Measurements from ENCODE around the gene CREM. TPM values are rescaled to one million over a fixed set of nuclear protein-coding genes. Genes with fewer than 3 reads are reported as not detected.
A peak's percentile ranks its signal among the peaks of the same experiment; 100 is the strongest.

Gene CREM
- total RNA-seq, 4 donors from 2014 or later: 8.3 to 15.7 (median 10.9) TPM

DNA sequence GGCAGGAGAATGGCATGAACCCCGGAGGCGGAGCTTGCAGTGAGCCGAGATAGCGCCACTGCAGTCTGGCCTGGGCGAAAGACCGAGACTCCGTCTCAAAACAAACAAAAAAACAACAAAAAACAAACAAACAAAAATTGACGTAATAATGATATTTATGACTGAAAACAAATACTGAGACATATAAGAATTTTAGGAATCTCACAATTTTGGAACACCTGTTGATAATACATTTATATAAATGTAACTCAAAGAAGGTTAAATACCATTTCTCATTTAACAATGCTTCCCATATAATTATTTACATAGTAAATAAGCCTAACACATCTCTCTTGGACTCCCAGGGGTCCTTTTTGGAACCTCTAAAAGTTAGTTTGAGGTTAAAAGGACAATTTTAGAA, 107.4 kb downstream of the CREM start:
- no peak for DNase-seq (ENCODE audit: low spot score in 2 of 2)
- intact Hi-C loops (cut with DNase I; ENCODE audit: low total_unique reads): no loop called here
- no peak overlapping the region for H3K4me3 ChIP-seq (ENCODE audit: low read depth, poor library complexity, severe bottlenecking)
- TF ChIP-seq POLR2A (IDR thresholded peaks at IDR 0.05): no peak
- TF ChIP-seq, protein P1, sequence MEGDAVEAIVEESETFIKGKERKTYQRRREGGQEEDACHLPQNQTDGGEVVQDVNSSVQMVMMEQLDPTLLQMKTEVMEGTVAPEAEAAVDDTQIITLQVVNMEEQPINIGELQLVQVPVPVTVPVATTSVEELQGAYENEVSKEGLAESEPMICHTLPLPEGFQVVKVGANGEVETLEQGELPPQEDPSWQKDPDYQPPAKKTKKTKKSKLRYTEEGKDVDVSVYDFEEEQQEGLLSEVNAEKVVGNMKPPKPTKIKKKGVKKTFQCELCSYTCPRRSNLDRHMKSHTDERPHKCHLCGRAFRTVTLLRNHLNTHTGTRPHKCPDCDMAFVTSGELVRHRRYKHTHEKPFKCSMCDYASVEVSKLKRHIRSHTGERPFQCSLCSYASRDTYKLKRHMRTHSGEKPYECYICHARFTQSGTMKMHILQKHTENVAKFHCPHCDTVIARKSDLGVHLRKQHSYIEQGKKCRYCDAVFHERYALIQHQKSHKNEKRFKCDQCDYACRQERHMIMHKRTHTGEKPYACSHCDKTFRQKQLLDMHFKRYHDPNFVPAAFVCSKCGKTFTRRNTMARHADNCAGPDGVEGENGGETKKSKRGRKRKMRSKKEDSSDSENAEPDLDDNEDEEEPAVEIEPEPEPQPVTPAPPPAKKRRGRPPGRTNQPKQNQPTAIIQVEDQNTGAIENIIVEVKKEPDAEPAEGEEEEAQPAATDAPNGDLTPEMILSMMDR (IDR thresholded peaks at IDR 0.05): no peak
- WGBS, 2 donors: 94 to 97% methylated on average over 8 of the region's 8 CpGs

DNA sequence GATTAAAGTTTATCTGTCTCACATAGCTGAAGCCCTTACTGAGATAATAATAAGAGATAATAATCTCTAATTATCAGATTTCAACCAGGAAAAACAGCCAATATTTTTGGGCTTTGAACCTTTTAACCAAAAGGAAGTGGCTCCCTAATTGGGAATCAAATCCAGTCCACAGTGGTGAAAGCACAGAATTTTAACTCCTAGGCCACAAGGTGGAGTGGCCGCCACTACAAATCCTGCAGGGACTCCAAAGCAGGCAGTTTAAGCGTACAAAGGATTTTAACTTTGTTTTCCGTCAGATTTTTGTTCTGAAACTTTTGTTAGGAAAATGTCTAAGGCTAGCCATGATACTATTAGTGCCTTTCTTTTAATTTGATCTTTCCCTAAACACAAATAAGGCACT, 110.1 kb downstream of the CREM start:
- no peak overlapping the region for H3K4me3 ChIP-seq (ENCODE audit: low read depth, poor library complexity, severe bottlenecking)
- no peak for DNase-seq (ENCODE audit: low spot score in 2 of 2)
- TF ChIP-seq, protein P1 (IDR thresholded peaks at IDR 0.05): no peak
- no peak for TF ChIP-seq POLR2A (IDR thresholded peaks at IDR 0.05)
- WGBS, 2 donors: 86 to 90% methylated on average over 3 of the region's 3 CpGs
- intact Hi-C loops (cut with DNase I; ENCODE audit: low total_unique reads): no loop called here

DNA sequence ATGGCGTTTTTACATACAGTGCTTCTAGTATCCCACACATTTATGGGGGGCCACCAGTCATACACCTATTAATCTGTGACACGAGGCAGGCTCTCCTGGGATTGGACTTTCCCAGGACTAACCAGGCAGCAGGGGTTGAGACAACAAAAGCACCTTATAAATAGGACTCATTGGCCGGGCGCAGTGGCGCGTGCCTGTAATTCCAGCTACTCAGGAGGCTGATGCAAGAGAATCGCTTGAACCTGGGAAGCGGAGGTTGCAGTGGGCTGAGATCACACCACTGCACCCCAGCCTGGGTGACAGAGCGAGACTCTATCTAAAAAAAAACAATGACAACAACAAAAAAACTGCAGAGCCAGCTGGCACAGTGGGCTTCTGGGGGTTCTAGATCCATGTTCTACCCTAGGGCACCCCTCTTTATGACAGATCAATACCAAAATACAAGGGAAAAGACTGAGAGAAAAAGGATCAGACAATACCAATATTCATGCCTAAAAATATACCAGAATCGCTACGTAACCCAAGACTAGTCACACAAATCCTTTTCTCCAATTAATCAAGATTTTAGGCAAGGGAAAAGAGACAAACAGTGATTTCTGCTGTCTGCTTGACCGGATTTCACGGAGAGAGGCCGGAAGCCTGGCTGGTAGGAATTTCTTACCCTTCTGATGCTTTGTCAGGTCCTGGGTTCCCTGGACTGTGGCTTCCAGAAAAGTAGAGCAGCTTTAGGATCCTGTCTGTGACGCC, 111.3 kb downstream of the CREM start:
- TF ChIP-seq, protein P1 (IDR thresholded peaks at IDR 0.05): no peak
- no peak for TF ChIP-seq POLR2A (IDR thresholded peaks at IDR 0.05)
- intact Hi-C loops (cut with DNase I; ENCODE audit: low total_unique reads): no loop called here
- no peak overlapping the region for H3K4me3 ChIP-seq (ENCODE audit: low read depth, poor library complexity, severe bottlenecking)
- DNase-seq (ENCODE audit: low spot score in 2 of 2): no peak
- 92 to 94% methylated on average over 15 of the region's 15 CpGs for WGBS, 2 donors

DNA sequence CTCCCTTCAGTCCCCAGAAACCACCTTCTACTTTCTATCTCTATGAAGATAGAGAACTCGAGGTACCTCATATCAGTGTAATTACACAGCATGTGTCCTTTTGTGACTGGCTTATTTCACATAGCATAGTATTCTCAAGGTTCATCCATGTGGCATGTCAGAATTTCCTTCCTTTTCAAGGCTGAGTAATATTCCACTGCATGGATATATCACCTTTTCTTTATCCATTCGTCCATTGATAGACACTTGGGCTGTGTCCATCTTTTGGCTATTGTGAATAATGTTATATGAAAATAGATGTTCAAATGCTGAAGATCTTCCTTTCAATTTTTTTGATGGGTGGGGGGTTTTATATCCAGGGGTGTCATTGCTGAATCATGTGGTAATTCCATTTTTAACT, 117.9 kb downstream of the CREM start:
- TF ChIP-seq, protein P1 (IDR thresholded peaks at IDR 0.05): no peak
- TF ChIP-seq POLR2A (IDR thresholded peaks at IDR 0.05): no peak
- no peak overlapping the region for H3K4me3 ChIP-seq (ENCODE audit: low read depth, poor library complexity, severe bottlenecking)
- DNase-seq (ENCODE audit: low spot score in 2 of 2): no peak
- 57 to 80% methylated on average over 2 of the region's 2 CpGs for WGBS, 2 donors
- intact Hi-C loops (cut with DNase I; ENCODE audit: low total_unique reads): no loop called here

DNA sequence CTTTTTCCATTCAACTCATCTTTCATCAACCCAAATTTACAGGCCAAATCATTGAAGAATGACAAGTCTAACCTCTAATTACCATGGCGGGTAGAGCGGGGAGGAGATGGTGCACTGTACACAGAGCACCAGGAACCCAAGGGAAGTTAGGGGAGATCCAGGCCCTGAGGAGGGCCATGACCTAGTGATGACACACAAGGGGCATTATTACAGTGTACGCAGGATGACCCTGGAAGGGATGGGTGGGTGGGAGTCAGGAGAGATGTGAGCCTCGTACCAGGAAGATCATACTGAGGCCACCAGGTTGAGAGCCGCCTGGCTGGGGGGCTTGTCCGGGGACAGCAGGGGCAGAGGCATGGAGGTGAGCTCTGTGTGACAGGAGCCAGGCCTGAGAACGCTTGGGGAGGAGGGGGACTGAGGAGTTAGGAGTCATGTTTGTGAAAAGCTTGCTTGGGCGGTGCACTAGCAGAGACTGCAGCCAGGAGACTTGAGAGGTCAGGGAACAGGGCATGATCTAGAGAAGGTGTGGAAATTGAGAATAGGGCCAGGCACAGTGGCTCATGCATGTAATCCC, 120.2 kb downstream of the CREM start:
- H3K4me3 ChIP-seq (ENCODE audit: low read depth, poor library complexity, severe bottlenecking): no peak overlapping the region
- intact Hi-C loops (cut with DNase I; ENCODE audit: low total_unique reads): no loop called here
- no peak for TF ChIP-seq POLR2A (IDR thresholded peaks at IDR 0.05)
- TF ChIP-seq, protein P1 (IDR thresholded peaks at IDR 0.05): no peak
- WGBS, 2 donors: 92 to 93% methylated on average over 8 of the region's 8 CpGs
- peak in 1 of 2 donors; percentile 58 for DNase-seq (ENCODE audit: low spot score in 2 of 2)

Data from lower leg skin (tissue), 4 donors.